NOMO-1 treated with dmso at 0.1 percent for 144 hours (cell line): ENCODE data around the gene CLPSL2.

Source experiments
- DNase-seq: peaks from one replicate; lab custom pipeline; 2025; ENCODE audit not compliant: unreplicated experiment; lab: John Stamatoyannopoulos, UW

The CLPSL2 gene

GRCh38 chr6:35786810-35787209 is 10.4 kb downstream of the CLPSL2 start:
- no peak for DNase-seq

DNA sequence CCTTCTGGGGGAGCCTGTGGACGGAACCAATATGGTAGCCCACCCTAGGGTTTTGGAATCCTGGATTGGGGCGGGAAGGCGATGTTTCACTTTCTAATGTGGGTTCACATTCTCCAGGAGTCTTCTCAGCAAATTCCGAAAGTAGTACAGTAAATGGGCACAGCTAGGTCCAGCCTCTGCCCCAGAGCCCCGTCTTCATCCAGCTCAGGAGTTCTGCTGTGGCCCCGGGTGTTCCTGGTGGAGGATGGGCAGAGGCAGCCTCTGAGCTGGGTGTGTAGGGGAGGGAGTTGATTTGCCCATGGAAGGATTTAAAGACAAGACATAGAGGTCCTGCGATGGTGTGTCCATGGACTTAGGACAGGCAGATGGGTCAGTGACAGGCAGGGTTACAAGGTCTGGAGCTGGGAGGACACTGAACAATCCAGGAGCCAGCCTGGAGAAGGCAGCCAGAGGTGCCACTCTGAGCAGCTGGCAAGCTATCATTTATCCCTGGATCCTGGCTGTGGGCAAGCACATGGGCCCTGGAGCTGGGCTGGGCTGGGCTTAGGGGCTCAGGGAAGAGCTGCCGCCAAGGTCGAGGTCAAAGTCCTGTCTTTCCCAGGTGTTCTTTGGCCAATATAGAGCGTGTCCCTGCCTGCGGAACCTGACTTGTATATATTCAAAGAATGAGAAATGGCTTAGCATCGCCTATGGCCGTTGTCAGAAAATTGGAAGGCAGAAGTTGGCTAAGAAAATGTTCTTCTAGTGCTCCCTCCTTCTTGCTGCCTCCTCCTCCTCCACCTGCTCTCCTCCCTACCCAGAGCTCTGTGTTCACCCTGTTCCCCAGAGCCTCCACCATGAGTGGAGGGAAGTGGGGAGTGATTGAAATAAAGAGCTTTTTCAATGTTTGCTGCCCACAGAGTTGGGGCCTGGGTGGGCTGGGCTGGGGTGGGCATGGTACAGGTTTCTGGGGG is 11.1 kb downstream of the CLPSL2 start:
- DNase-seq: no peak

- no peak for DNase-seq
Measured at GRCh38 chr6:35788423-35788982, 12.1 kb downstream of the CLPSL2 start.

GRCh38 chr6:35790683-35791082 is 14.3 kb downstream of the CLPSL2 start:
- DNase-seq: no peak

GRCh38 chr6:35794536-35795452 is 18.4 kb downstream of the CLPSL2 start:
- DNase-seq: no peak

DNA sequence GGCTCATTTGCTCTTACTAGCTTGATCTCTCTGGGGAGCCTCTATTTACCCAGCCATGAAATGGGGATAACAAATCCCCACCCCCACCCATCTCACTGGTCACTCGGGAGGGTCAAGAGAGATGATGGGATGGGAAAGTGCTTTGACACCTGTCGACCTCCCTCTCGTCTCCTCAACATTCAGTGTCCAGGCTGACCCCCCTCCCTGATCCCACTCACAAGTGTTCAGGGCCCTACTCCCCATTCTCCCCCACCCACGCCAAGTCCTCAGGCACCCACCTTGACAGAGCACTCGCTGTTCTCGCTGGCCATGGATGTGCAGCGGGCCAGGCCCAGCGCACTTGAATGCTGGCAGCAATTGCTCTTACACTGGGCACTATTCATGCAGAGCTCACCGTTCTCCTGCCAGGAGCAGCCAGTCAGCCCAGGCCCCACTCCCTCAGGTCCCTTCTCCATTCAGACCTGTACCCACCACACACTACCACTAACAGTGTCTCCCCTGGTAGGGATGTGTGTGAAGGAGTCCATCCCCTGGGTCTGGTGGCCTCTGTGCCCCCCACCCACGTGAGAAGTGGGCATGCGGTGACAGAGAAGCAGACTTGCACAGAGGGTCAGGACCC is 19.2 kb downstream of the CLPSL2 start:
- DNase-seq: no peak

GRCh38 chr6:35796236-35796635 is 19.8 kb downstream of the CLPSL2 start:
- no peak for DNase-seq

GRCh38 chr6:35797837-35798526 is 21.6 kb downstream of the CLPSL2 start:
- no peak for DNase-seq

- DNase-seq: no peak
Measured at GRCh38 chr6:35798706-35799105, 22.3 kb downstream of the CLPSL2 start.

GRCh38 chr6:35801148-35801547 is 24.8 kb downstream of the CLPSL2 start:
- DNase-seq: no peak

DNA sequence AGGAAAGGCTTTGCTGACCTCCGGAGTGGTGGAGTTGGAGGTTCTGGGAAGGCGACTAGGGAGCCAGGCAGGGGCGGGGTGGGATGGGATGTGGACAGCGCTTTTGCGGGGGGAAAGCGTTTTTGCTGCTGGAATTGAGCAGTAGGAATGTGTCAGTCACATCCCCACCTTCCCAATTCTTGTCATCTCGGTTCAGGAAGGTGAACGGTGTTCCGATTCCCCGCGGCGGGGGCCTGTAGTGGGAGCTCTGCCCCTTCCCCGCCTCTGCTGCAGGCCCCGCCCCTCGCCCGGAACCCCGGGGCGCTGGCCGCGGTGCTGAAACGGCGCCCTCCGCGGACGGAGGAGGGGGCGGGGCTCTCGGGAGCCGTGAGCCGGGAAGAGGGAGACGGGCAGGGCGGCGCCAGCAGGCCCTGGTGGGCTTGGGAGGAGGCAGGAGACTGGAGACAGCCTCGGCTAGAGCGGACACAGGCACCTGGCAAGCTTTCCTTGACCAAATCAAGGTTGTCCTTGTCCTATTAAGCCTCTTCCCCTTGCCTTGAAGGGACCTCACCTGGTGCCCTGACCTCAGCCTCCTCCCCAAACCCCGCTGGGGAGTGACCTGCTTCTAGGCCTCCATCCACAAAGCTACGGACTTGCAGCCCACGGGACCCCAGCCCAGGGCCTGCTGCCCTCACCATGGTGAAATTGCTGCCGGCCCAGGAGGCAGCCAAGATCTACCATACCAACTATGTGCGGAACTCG is 28.8 kb downstream of the CLPSL2 start, which contains the start of gene LHFPL5:
TSS of gene LHFPL5 (plus strand) at position 357 of the 741 bp plus-strand sequence. CDS start at position 676, 319 bp downstream.
- no peak for DNase-seq

DNA sequence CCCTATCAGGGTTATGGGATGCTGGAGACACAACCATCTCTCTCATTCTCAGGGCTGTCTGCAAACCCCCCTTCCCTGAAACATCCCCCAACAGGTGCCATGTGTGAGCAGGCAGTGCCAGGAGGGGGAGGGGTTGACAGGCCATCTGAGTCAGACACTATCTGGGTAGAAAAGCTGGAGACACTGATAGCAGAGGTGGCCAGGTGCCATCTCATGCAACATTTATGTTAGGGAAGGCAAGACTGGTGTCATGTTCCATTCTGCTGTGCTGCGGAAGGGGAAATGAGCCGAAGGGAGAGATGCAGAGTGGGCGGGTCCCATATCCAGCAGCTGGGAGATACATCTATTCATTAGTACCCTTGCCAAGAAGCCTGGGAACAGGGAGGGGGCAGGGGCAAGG is 32.3 kb downstream of the CLPSL2 start:
- no peak for DNase-seq

- no peak for DNase-seq
Measured at GRCh38 chr6:35809809-35810208, 33.4 kb downstream of the CLPSL2 start.

GRCh38 chr6:35810971-35811698 is 34.7 kb downstream of the CLPSL2 start:
- DNase-seq: no peak

DNA sequence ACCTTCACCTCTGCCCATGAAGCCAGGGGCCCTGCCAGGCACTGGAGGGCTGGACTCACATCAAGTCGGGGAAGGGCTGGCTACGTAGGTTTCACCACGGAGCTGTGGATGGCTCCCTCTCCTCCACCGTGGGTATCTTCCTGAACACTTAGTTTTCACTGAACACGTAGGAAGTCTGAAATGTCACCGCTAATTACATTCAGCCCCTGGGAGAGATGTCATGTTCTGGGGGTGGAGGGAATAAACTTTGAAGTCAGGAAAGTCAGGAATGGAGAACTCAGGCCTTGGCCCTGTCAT is 35.2 kb downstream of the CLPSL2 start:
- DNase-seq: no peak

DNA sequence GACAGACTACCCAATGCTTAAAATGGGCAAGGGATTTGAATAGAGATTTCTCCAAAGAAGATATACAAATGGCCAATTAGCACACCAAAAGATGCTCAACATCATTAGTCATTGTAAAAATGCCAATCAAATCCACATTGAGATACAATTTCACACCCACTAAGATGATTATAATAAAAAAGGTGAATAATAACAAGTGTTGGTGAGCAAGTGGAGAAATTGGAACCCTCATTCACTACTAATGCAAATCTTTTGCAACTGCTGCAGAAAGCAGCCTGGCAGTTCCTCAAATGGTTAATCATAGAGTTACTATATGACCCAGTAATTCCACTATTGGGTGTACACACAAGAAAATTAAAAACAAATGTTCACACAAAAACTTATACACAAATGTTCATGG is 41.1 kb downstream of the CLPSL2 start:
- no peak for DNase-seq

DNA sequence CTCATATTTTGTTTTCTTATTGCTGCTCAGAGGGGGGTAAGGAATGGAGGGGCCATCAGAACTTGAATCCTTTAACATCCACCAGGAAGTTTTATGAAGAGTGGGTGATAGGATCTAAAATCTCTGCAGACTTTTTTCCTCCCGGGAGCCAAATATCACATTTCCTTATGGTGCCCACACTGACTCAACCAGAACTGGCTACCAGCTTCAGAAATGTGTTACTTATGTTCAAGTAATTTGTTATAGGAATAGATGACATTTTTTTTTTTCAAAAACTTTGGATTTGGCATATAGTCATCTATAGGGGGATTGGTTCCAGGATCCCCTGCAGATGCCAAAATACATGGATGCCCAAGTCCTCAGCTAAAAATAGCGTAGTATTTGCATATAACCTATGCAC is 47.2 kb downstream of the CLPSL2 start:
- DNase-seq: no peak

GRCh38 chr6:35824552-35825192 is 48.3 kb downstream of the CLPSL2 start:
- no peak for DNase-seq
